ENCODE data around the gene ZSWIM6.

Gene ZSWIM6

DNA sequence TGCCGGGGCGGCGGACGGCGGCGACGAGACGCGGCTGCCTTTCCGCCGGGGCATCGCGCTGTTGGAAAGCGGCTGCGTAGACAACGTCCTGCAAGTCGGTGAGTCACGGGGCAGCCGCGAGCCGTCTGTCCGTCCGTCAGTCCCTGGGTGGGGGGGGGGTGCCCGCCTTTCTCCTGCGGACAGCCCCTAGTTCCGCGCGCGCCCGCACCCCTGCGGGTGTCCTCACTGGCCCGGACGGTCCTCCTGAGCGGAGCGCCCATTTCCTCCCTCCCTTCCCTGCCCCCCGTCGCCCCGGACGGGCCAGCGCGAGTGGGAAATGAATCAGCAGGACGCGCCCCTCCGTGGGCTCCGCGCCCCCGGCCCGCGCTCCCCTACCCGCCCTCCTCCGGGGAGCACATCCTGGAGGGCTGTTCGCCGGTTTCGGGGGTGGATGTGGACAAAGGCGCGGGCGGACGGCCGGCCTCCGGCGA lies 828 bp downstream of the ZSWIM6 start:
- DNase-seq (ENCODE audit: low read depth) = no peak

DNA sequence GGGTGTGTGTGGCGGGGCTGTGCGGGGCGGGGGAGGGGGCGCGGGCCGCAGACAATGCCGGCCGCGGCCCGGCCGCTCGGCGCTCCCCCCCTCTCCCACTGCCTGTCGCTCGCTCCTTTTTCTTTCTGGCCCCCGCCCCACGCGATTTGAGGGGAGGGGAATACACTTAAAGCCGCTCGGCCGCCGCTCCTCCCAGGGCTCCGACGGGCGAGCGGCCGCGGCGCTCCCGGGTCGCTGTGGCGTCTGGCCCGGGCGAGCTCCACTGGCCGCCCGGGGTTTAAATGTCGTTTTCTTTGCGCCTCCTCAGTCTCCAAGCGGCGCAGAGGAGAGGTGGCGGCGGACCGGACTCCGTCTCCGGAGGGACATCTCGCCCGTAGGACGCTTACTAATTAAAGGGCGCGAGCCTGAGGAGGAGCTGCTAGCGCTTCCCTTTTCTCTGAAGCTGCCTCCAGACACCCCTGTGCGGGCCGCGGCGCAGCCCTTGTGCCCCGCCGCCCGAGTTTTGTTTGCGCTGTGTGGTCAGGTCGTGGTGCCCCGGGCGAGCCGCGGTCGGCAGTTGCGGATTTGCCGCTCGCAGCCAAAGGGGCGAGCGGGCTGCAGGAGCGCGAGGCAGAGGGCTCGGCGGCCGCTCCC lies 1.4 kb downstream of the ZSWIM6 start:
- DNase-seq (ENCODE audit: low read depth) = no peak

DNA sequence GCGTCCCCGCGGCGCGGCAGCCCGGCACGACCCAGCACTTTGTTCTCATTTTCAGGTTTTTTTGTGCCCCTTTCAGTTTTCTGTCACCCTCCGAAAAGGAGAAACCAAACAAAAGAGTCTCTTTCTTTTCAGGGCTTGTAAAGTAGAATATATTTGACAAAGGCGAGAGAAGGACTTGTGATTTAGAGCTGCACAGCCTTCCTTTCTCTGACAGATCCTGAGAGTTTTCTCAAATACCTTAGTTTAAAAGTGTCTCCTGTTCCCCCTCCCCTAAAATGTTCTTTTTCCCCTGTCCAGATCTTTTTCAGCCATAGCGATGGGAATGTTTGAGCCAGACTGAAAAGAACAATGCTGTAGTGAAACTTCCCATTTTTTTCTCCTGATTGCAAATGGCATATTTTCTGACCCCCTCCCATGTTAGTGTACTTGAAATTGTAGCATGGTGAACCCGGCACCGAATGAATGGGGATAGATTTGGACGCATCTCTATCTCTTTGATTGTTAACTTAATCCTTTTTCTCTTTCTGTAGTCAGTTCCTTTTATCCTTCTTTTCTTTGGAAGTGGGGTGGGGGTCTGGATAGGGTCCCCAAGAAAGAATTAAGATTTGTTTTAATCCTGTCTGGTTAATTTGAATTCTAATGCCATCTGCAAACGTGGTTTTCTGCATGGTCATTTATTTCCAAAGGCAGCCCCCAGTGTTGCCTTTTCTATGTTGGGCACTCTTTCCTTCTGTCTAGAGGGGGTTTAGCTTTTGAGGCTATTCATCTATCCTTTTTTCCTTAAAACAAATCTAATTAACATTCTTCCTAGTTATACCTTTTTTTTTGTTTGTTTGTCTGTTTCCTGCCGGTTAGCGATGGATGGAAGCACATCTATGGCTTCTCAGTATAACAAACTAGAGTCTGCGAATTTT lies 2.2 kb downstream of the ZSWIM6 start:
- no peak for DNase-seq (ENCODE audit: low read depth)

DNA sequence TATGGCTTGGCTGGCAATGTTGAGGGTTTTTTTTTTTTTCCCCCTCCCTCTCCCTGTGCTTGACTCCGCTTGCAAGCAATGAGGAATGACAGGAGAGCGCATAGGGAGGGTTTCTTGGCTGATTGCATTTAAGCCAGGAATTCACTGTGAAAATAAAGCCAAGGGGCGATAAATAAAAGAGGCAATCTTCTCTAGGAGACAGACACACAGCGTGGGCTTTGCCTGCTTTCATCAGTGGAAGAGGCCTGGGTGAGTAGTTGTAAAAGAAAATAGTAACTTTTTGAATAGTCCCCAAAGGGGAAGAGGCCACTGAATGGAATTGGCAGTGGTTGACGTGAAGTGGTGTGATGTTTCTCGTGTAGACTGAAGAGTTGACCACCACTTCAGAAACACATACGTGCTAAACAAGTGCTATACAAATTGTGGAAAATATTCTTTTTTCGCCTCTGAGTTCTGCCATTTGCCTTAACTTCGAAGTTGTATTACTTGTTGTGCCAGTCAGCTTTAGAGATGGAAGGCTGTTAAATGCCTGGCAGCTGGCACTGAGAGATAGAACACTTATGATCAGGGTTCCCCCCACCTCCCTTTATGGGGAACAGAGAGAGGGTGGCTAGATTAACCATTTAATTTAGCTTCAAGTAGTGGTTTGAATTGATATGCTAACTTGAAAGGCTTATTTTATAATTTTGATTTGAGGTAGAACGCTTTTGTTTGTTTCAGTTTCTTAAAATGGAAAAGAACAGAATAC lies 3.0 kb downstream of the ZSWIM6 start:
- peak; percentile 54 for DNase-seq (ENCODE audit: low read depth)

DNA sequence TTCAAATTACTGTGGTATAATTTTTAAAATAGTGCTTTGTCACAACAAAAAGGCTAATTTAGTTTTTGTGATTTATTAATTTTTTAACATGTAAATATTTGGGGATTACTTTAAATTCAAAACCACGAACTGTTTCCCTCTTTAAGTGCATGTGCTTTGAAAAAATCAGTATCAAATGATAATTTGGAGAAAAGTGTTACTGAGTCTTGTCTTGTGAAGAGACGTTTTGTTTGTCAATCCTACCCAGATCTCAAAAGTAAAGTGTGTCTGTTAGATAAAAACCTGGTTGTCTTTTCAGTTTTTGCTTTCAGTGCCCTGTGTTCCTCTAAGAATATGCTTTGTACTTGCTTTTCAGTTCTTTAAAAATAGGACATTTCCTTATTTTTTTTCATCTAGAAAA lies 7.7 kb downstream of the ZSWIM6 start:
- DNase-seq (ENCODE audit: low read depth) = no peak

DNA sequence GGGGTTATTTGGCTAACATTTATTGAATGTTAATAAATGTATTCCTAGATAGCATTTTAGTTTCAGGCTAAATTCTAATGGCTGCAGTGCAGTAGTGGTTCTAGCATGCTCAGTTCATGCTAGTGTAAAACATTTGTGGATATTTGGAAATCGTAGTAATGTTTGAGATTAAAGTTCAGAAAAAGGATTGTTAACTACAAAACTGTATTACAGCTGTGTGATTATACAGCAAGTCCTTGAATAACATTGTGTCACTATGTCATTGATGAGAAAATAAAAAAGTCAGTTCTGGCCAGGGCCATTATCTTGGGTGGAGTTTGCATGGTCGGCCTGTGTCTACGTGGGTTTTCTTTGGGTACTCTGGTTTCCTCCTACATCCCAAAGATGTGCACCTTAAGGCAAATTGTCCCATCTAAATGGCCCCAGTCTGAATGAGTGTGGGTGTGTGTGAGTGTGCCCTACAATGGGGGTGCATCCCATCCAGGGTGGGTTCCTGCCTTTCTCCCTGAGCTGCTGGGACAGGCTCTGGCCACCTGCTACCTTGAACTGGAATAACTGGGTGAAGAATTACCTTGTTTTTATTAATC lies 8.8 kb downstream of the ZSWIM6 start:
- no peak for DNase-seq (ENCODE audit: low read depth)

DNA sequence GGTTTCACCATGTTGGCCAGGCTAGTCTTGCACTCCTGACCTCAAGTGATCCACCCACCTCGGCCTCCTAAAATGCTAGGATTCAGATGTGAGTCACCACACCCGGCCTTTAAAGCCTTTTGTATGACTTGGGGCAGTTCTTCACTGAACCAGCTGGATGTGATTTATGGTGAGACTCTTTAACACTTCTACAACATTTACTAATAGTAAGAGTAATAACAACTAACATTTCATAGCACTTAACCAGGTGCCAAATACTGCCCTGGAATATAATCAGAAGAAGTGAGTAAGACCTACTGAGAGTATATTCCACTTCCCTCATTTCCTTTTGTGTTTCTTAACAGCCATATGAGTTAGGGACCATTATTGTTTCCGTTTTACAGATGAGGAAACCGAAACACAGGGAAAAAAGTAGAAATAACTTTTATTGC lies 10.0 kb downstream of the ZSWIM6 start:
- DNase-seq (ENCODE audit: low read depth) = no peak

DNA sequence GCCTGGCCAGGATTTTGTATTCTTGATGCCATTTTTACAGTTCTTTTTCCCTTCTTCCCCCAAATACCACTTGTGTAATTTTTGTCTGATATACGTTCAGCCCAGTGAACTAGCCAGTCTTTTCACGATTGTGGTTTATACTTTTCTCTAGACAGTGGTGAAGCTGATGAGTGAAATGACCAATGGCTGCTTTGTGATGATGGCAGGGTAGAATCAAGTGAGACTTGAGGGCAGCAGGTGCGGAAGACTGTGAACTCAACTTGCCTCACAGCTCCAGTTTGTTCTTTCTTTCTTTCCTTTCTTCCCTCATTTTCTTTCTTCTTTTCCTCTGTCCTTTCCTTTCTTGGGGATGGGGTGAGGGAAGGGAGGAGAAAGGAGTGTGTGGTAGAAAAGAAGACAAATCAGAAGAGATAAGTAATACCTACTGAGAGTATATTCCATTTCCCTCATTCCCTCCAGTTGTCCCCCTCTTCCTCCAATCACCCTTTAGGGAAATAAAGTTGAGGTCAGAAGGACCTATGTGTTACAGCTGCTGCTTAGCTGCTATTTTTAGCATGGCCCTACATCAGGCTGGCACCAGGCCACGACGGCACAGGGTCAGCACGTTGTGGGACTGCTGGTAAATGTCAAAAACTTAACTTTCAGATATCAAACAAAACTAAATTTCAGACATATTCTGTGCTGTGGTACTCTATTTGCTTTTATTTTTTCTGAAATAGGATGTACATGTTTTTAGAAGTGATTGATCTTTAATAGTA lies 12.3 kb downstream of the ZSWIM6 start:
- no peak for DNase-seq (ENCODE audit: low read depth)

DNA sequence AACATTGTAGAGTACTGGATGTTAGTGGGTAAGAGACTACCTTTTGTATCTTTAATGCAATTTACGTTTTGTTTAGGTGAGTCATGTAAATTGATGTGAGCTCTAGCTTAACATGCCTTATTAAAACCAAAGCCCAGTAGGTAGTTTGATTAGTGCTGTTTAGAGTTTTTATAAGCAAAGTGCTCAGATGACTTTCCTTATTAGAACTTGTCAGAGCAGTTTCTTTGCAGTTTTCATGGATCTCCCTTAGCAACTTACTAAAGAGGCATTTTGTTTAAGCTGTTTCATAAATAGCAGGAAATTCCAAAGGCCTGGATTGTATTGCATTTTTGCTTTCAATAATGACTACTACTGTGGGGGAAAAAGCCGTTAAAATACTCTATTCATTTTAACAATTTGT lies 14.5 kb downstream of the ZSWIM6 start:
- DNase-seq (ENCODE audit: low read depth) = no peak

DNA sequence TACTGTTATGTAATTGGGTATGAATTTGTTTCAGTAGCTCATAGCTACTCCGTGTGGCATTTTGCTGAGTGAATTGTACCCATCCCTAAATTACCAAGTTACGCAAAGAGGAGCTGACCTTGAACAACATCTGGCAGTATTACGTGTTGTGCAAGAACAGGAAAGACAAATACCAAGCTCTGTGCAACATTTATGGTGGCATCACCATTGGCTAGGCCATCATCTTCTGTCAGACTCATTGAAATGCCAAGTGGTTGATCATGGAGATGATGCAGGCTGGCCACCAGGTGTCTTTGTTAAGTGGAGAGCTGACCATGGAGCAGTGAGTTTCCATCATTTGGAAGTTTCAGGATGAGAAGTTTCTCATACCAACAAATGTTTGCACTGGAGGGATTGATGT lies 15.0 kb downstream of the ZSWIM6 start:
- no peak for DNase-seq (ENCODE audit: low read depth)

DNA sequence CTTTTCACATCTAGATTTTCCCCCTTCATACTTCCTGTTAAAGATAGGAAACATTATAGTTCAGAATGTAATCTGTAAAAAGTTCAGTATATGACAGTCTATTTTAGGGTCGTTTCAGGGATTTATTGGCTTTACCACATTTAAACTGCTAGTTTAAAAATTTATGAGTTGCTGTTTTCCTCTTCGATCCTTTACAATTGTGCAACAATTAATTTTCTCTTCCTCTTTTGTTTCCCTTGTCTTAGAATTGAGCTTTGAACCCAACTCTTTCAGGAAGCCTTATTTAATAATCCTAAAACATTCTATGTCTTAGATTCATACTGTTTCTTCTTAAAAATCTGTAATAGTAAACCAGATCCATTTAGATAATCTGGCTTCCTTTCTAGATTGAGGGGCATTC lies 16.4 kb downstream of the ZSWIM6 start:
- DNase-seq (ENCODE audit: low read depth) = no peak

DNA sequence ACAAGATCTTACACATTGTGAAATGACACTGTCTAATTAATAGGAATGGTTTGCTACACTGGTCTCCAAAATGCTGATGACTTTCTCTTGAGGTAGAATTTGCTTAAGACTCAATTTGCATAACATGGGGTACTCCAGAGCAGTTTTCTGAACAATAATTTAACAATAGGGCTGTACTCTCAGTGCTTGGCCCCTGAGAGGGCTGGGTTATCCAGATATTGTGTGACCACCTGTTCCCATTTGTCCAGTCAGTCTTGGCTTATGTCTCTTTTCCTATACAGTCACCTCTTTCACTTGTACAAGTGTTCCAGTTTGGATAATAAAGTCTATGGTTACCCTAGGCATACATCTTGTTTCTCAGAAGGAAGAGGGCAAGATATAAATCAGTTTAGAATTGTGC lies 17.9 kb downstream of the ZSWIM6 start:
- DNase-seq (ENCODE audit: low read depth) = no peak

DNA sequence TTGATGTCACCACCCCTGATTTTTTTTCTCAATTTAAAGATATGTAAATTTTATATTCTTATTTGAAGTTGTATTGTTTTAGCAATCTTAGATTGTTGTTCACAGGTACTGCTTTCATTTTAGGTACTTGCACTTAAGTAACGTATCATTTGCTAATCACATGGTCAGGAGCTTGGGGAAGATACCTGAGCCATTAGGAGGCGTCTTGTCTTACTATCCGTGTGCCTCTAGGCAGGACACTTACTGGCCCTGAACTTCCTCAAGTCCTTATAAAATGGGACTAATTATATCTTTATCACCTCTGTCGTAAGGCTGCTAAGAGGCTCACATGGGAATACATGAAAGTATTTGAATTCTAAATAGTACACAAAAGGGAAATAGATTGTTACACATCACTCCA lies 18.5 kb downstream of the ZSWIM6 start:
- DNase-seq (ENCODE audit: low read depth) = no peak

DNA sequence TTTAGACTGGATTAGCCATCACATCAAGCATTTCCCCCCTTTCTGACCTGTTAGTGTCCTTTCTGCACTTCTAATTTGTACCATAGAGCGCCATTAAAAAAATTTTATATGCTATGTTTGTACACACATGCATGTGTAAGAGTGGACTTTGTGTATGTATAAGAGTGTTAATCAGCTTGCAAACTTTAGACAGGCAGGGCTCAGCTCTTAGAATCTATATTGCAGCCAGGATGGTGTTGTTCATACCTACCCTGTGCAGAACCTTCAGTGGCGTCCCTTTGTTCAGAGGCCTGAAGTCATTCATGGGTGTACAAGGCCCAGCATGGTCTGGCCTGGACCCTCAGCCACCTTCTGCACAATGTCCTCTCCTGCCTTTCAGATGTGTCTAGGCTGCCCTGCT lies 19.7 kb downstream of the ZSWIM6 start:
- no peak for DNase-seq (ENCODE audit: low read depth)

DNA sequence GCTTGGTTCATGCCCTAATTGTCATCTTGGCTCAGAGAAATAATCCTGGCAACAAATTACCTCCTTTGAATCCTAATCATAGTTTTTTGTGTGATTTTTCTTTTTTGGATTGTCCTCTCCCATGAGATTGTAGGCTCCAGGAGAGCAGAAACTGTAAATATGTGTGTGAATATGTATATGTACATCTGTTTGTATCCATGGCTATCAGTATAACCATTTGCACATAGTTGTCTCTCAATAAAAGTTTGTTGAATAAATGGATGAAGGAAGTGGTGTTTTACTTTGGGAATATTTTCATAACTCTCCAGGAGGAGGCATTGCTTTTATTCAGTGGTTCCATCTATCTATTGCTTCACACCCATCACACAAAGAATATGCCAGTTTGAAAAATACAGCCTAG lies 20.1 kb downstream of the ZSWIM6 start:
- DNase-seq (ENCODE audit: low read depth) = no peak

DNA sequence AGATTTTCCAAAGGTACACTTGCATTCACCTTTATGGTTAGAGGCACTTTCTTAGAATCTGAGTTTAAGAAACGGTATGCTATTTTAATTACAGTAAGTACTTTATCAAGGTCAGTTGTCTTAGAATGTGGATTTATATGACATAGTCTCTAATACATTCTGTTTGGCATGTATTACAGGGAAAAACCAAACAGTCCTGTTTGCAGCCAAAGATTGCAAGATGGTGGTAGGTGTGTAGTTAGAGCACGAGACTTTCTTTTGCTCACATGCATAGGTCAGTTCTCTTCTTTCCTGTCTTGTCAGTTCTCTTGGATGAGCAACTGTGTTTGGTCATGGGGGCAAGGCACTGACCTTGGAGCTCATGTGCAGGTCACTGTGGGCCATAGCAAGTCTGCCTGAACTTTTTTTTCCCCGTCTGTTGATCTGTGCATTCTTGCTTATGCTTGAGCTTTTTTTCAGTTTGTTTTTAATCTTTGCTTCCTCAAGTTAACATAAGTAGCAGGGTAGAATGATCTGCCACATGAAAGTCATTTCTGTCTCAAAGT lies 20.6 kb downstream of the ZSWIM6 start:
- DNase-seq (ENCODE audit: low read depth) = no peak

DNA sequence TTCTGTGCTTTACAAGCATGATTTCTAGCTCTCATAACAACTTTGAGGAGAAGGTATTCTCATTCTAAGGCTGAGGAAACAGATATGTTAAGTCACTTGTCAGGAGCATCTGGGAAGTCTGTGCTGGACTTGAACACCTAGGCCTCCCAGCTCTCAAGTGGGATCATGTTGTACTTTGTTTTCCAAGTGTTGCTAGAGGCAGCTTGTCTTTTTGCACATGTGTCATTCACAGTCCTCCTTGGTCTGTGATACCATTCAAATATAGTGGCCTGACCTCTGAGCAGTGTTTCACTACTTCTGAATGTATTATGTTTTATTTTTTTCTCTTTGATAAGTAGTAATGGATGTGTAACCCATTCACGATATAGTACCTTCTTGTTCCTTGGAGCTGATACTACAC lies 21.2 kb downstream of the ZSWIM6 start:
- DNase-seq (ENCODE audit: low read depth) = no peak

DNA sequence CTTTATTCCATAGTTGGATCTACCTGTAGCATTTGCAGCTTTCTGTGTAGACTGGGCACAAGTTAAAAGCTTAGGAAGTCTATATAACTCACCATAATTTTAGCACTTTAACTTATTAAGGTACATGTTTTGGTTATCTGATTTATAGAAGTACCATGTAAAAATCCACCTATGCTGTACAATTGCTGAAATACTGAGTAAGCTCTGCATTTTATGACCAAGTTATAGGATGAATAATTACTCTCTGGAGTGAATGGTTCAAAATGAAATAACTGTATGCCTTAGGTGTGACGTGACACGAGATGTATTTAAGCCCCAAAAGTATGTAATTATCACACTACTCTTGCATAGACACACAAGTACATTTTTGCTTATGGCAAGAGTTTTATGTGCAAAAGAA lies 22.1 kb downstream of the ZSWIM6 start:
- DNase-seq (ENCODE audit: low read depth) = no peak

DNA sequence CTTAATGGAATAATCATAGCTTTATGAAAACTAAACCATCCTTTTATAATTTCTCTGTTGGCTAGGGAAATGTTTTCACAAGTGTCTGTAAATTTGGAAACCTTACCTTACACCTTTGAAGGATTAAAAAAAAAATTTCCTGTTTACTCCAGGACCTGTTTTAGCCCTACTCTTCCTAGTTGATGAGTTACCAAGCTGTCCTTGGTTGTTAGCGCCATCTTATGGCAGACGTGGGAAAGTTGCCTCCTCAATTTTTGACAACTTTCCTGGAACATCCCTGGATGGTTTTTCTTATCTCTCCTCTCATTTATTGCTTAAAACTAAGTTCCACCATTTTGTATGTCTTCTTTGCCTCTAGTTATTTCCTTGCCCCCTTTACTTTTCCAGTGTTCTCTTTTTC lies 25.7 kb downstream of the ZSWIM6 start:
- no peak for DNase-seq (ENCODE audit: low read depth)

DNA sequence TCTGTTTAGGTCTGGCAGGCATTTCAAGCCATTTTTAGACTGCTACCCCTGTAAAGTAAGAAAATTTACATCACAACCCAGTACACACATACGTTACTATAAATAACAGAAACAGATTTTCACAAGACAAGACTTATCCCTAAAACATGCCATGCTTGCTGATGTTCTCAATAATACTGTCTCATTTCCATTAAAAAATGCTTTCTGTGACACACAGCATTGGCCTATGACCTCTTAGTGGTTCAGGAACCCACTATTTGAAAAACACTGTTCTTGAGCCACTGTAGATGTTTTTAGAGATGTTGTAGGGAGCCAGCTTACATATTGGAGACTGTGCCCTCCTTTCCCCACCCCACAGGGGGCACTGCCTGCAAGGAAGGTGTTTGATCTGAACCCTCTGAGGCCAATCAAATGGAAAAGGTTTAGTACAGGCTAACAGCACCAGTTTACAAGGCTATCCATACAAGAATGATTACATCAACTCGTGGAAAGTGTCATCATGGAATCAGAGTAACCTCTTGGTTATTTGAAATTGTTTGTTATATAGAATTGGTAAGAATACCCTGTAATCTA lies 30.8 kb downstream of the ZSWIM6 start:
- DNase-seq (ENCODE audit: low read depth) = no peak

Data from non-pigmented ciliary epithelial cell (primary cell).